Glomerular visceral epithelial cell (primary cell): ENCODE data around the gene ASCL5.
"Not testable (repeated sequence)": the region's sequence is repeated elsewhere in the genome, so short reads cannot be mapped to it uniquely, and the experiment has no call there.

ENCODE experiments used
- DNase-seq: peaks from one replicate; pipeline ENCODE4 v3.0.0-alpha.2; 2016; ENCODE audit errors: extremely low spot score

ASCL5 gene, protein sequence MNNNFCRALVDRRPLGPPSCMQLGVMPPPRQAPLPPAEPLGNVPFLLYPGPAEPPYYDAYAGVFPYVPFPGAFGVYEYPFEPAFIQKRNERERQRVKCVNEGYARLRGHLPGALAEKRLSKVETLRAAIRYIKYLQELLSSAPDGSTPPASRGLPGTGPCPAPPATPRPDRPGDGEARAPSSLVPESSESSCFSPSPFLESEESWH

GRCh38 chr1:201126832-201127754 is at the start of gene ASCL5:
TSS of gene ASCL5 (minus strand) at chr1:201127184. CDS start at chr1:201115372, 11,812 bp downstream.
- DNase-seq = peak; percentile 79

DNA sequence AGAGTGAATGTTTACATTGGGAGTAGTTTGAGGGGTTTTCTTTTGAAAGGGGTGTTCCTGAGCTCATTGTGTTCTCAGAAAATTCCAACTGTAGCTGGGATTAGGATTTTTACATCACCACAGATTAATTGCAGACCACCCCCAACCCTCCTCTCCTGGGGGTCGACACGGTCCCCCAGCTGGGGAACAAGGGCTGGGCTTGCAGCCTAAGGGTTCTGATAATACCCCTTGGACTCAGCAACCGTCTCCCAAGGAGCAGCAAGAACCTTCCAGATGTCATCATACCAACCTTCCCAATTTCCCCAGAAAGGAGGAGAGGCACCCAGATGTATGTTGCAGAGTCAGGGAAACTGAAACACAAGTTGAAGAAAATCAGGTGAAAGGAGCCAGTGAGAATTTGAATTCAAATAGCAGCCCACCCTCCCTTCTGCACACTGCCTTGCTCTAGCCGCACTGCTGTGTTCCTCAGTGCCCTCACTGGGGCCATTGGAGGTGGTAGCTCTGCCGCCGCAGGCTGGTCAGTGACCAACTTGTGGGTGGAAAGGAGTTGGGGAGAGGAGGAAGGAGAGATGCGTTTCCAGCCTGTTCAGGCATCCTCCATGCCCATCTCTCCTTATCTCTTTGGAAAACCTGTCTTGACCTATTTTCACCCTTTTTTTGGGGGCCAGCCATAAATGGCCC is 49.0 kb upstream of the ASCL5 start:
- no peak for DNase-seq

DNA sequence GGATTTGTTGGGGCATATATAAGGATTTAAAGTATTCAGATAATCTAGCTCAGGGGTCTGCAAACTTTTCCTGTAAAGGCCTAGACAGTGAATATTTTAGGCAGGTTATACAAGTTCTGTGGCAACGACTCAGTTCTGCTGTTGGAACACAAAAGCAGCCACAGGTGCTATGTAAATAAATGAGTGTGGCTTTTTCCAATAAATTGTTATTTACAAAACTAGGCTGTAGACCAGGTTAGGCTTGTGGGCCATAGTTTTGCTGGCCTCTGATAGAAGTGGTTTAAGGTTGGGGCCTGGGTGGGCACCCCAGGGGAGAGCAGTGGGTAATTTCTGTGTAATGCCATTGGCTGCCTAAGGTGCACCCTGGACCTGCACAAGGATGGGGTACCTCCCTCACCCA is 46.8 kb upstream of the ASCL5 start:
- DNase-seq = no peak

GRCh38 chr1:201172999-201173610 is 46.1 kb upstream of the ASCL5 start:
- DNase-seq = peak; percentile 29

GRCh38 chr1:201172326-201172725 is 45.3 kb upstream of the ASCL5 start:
- DNase-seq = no peak

DNA sequence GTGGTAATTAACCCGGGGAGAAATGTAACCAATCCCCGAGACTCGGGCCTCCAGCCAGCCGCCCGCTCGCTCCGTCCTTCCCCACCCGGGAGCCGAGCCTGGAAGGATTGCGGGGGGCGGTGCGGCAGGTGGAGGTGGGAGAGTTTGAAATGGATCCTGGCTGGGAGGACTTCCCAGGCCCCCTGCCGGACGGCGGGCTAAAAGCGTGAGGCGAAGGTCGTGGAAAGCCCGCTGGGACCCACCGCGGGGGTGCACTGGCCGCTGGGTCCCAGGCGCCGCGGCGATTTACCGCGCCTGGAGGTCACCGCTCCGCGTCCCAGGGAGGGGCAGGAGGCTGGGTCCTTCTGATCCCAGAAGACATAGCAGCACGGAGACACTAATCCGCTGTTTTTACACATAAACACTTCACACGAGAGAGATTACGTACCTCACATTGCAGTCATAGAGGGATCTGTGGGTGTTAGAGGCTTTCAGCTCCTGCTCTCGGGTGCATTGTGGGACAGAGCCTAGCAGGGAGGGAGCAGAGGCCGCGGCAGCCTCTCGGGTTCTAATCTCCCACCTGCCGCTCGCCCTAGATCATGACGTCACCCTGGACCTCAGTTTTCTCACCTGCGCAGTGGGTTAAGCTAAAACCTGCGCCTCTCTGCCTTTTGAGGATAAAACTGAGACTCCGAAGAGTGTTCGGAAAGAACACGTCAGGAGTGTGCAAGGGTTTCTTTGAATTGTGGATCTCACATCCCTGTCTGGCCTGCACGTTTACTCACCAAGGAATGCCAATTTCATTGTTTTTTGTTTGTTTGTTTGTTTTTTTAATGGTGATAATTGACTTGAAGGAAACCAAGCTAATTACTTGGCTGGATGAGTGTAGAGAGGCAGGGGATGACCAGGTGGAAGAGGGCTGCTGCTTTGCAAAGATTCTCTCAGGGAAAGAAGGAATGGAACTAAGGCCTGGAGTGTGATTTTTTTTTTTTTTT is 44.4 kb upstream of the ASCL5 start:
- DNase-seq = no peak

GRCh38 chr1:201170533-201171062 is 43.6 kb upstream of the ASCL5 start:
- peak; percentile 94 for DNase-seq

DNA sequence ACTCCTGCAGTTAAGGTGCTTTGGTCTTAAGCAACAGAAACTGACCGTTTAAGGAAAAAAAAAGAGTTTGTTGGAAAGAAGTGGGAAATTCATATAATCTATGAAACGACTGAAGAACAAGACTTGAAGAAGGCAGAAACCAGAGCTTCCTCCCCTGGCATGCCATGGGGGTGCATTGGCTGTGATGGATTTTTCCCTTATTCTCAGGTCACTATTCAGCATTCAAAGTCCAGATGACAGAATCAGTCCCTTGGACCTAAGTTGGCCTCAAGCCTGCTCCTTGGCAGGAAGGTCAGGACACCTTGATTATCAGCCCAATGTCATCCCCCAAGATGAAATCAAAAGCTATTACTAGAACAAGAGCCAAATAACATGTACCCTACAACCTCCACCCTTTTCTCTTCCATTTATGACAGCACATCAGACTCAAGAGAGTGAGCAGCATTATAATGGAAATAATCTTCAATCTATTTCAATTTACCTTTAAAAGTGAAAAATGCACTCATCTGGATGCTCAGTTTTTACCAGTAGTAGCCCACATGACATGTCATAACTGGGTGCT is 43.1 kb upstream of the ASCL5 start:
- DNase-seq = no peak

DNA sequence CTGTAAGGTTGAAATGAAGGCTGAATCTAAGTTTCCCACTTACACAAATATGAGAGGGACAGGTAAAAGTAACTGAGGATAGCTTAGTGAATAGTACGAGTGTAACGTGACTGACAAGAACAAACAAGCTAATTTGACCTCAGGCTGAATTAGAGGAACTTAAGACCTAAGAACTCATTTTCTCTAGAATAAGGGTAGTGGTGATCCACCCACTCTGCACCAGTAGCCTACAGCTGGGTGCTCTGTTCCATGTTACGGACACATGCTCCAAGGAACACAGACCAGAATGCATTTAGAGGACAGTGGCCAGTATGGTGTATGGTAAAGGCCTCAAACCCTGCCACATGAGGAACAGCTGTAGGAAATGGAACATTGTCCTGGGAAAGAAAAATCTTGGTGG is 42.2 kb upstream of the ASCL5 start:
- no peak for DNase-seq

- no peak for DNase-seq
Observed at GRCh38 chr1:201167041-201167991, 40.3 kb upstream of the ASCL5 start.

GRCh38 chr1:201164645-201165044 is 37.7 kb upstream of the ASCL5 start:
- peak; percentile 72 for DNase-seq

DNA sequence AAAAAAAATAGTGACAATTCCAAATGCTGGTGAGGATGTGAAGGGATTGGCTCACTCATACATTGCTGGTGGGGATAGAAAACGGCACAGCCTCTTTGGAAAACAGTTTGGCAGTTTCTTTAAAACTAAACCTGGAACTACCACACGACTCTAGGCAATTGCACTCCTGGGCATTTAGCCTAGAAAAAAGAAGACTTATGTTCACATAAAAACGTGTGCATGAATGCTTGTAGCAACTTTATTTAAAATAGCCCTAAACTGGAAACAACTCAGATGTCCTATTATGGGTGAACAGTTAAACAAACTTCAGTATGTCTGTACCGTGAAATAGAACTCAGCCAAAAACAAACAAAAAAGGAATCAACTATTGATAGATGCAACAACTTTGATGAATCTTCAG is 36.7 kb upstream of the ASCL5 start:
- no peak for DNase-seq

- not testable (repeated sequence) for DNase-seq
Observed at GRCh38 chr1:201163036-201163435, 36.1 kb upstream of the ASCL5 start.

DNA sequence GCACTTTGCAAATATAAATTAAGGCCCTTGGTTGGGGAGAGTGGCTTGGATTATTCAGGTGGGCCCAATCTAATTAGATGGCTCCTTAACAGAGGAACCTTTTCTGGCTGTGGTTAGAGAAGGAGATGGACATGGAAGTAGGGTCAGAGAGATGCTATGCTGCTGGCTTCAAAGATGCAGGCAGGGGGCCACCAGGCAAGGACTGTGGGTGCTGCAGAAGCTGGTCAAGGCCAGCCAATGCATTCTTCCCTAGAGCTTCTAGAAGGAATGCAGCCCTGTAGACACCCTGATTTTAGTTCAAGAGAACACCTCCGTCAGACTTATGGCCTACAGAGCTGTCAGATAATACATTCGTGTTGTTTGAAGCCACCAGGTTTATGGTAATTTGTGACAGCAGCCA is 31.0 kb upstream of the ASCL5 start:
- DNase-seq = no peak

DNA sequence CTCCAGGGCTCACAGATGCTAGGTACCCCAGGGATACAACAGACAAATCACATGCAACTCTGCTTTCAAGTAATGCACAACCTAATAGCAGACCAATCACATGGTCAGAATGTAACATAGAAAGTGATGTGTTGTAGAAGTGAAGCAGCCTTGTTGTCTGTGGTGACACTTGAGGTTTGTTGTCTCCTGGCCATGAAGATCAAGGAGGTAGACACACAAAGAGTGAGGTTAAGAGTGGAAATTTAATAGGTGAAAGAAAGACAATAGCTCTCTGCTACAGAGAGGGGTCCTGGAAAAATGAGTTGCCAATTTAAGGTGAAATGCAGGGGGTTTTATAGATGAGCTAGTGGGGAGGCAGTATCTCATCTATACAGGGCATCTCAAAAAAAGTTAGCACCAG is 29.8 kb upstream of the ASCL5 start:
- no peak for DNase-seq

GRCh38 chr1:201156346-201156745 is 29.4 kb upstream of the ASCL5 start:
- DNase-seq = no peak

DNA sequence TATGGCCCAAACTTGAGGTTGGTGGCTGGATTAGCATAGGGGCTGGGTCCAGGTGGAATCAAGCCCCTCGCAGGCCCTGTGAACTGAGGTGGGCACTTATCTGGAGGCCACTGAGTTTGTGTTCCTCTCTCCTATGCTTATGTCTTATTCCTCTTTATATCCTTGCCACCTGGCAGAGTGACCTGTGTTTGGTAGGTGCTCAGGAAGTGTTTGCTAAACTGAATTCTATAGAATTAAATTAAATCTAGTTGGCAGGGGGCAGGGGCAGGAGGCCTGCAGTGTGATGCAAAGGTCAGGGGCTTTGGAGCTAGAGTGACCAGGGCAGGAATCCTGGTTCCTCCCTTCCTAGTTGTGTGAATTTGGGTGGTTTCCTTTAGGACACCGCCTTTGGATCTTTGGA is 28.4 kb upstream of the ASCL5 start:
- DNase-seq = no peak

DNA sequence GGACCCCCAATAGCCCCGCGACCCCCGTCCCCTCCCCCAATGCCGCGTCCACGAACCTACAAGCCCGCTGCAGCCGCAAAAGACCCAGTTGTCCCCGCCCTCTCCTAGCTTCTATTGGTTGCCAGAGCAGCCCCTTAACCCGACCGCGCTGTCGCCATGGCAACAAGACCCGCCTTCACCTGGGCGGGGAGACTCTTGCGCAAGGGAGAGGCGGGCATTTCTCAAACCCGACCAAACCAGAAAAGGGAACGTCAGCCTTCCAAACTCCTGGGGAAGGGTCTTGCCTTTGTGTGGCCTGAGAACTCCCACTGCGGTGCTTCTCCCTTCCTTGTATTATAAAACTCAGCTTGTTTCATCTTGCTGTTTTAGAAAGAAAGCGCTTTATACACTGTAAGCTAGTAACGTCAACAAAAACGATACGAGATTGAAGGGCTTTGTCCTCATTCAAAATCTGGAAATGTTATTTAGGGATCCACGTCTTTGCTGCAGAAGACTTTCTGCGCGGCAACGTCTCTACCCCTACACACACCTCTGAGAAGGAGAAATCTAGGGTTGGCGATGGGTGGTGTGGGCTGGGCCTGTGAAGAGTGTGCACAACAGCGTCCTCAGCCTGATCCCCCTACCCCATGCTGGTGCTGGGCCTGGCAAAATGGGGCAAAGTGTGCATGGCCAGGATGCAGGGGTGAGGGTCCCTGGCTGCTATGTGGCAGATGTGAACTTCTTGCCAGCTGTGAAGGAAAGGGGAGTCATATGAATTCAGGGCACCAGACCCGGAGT is 27.6 kb upstream of the ASCL5 start, which contains the start of gene TMEM9:
Gene TMEM9, minus strand, starts transcription at position 86 of the 777 bp plus-strand sequence. CDS start 551 bp downstream, outside the sequence.
- peak; percentile 97 for DNase-seq
